AML-193 (cell line): ENCODE measurements around the gene KIF26A.
"Not testable (repeated sequence)": the region's sequence is repeated elsewhere in the genome, so short reads cannot be mapped to it uniquely, and the experiment has no call there.

Experiments used
- DNase-seq, 2 experiments: peaks; one replicate each; lab custom pipeline; 2025; lab: John Stamatoyannopoulos, UW

KIF26A gene

GRCh38 chr14:104222396-104223036, 84.1 kb downstream of the KIF26A start:
- no peak for DNase-seq

GRCh38 chr14:104223101-104224041, 85.0 kb downstream of the KIF26A start:
- no peak for DNase-seq

GRCh38 chr14:104224131-104224505, 85.7 kb downstream of the KIF26A start:
- DNase-seq = no peak

- DNase-seq = no peak
Measured at GRCh38 chr14:104224506-104225277, 86.3 kb downstream of the KIF26A start.

GRCh38 chr14:104225278-104226190, 87.1 kb downstream of the KIF26A start:
- not testable (repeated sequence) for DNase-seq

GRCh38 chr14:104226421-104227383, 88.3 kb downstream of the KIF26A start:
- DNase-seq = no peak

- DNase-seq = no peak
Measured at GRCh38 chr14:104227806-104228205, 89.4 kb downstream of the KIF26A start.

GRCh38 chr14:104228221-104228620, 89.8 kb downstream of the KIF26A start:
- DNase-seq = no peak

- no peak for DNase-seq
Measured at GRCh38 chr14:104228716-104229533, 90.5 kb downstream of the KIF26A start.

- DNase-seq = no peak
Measured at GRCh38 chr14:104229534-104230055, 91.2 kb downstream of the KIF26A start.

GRCh38 chr14:104230119-104230815, 91.9 kb downstream of the KIF26A start:
- no peak for DNase-seq
